HepG2 (cell line): Measurements from ENCODE around the gene MAP2K2. TPM values are rescaled to one million over a fixed set of nuclear protein-coding genes. Genes with fewer than 3 reads are reported as not detected.
A peak's percentile ranks its signal among the peaks of the same experiment; 100 is the strongest.

Experiments used
- DNMT1 ChIP-seq: sonication (generic); formaldehyde crosslinking; IDR thresholded peaks from 2 replicates; pipeline ENCODE4 v1.5.1; 2020; ENCODE audit warnings: mild to moderate bottlenecking, missing genetic modification reagents
- GZF1 ChIP-seq: sonication (generic); formaldehyde crosslinking; IDR thresholded peaks from 2 replicates; pipeline ENCODE4 v1.5.1; 2020; ENCODE audit warnings: mild to moderate bottlenecking, missing genetic modification reagents
- JARID2 ChIP-seq: sonication (generic); formaldehyde crosslinking; IDR thresholded peaks from 2 replicates; pipeline ENCODE4 v1.8.1; 2023; ENCODE audit warnings: missing genetic modification reagents, inconsistent platforms; ENCODE audit not compliant: insufficient replicate concordance
- KDM3A ChIP-seq: IDR thresholded peaks from 2 replicates; pipeline ENCODE4 v1.6.1; 2018; ENCODE audit warnings: low read depth, missing compliant biosample characterization
- NFKB2 ChIP-seq: sonication (generic); formaldehyde crosslinking; IDR thresholded peaks from 2 replicates; pipeline ENCODE4 v1.4.0; 2020; ENCODE audit warnings: missing genetic modification reagents, borderline replicate concordance
- NRL ChIP-seq: sonication (generic); formaldehyde crosslinking; IDR thresholded peaks from 2 replicates; pipeline ENCODE4 v1.5.0; 2020; ENCODE audit warnings: missing genetic modification reagents, mild to moderate bottlenecking, moderate library complexity, borderline replicate concordance
- RAD21 ChIP-seq: fragments of 450-650 bp; formaldehyde crosslinking; IDR thresholded peaks from 2 replicates; pipeline ENCODE4 v1.5.0; 2020; ENCODE audit warnings: mild to moderate bottlenecking
- RBFOX2 ChIP-seq: fragments of 200-400 bp; formaldehyde crosslinking; IDR thresholded peaks from 2 replicates; pipeline ENCODE4 v1.6.1; 2017; ENCODE audit warnings: low read depth, mild to moderate bottlenecking, low read length
- RCOR2 ChIP-seq: IDR thresholded peaks from 2 replicates; pipeline ENCODE4 v1.6.1; 2016; ENCODE audit warnings: missing biosample characterization, missing genetic modification reagents
- RFX5 ChIP-seq: IDR thresholded peaks from 2 replicates; pipeline ENCODE4 v1.6.1; 2011; ENCODE audit warnings: low read depth, low read length, improper control_type of control experiment
- TAF15 ChIP-seq: fragments of 200-400 bp; formaldehyde crosslinking; IDR thresholded peaks from one replicate; pipeline ENCODE4 v1.6.1; 2018; ENCODE audit warnings: mild to moderate bottlenecking, low read depth, low read length; ENCODE audit not compliant: poor library complexity, severe bottlenecking
- TARDBP ChIP-seq: sonication (generic); formaldehyde crosslinking; IDR thresholded peaks from 2 replicates; pipeline ENCODE4 v1.8.0; 2022; ENCODE audit warnings: mild to moderate bottlenecking, missing genetic modification reagents
- TSC22D2 ChIP-seq: sonication (generic); formaldehyde crosslinking; IDR thresholded peaks from 2 replicates; pipeline ENCODE4 v1.5.1; 2020; ENCODE audit warnings: missing genetic modification reagents, mild to moderate bottlenecking, borderline replicate concordance
- ZNF383 ChIP-seq: sonication (generic); formaldehyde crosslinking; IDR thresholded peaks from 2 replicates; pipeline ENCODE4 v1.4.0; 2020; ENCODE audit warnings: missing genetic modification reagents, mild to moderate bottlenecking, borderline replicate concordance
- ZNF563 ChIP-seq: sonication (generic); formaldehyde crosslinking; IDR thresholded peaks from 2 replicates; pipeline ENCODE4 v1.8.0; 2022; ENCODE audit warnings: mild to moderate bottlenecking, moderate library complexity, missing genetic modification reagents
- ZNF704 ChIP-seq: sonication (generic); formaldehyde crosslinking; IDR thresholded peaks from 2 replicates; pipeline ENCODE4 v1.8.1; 2023; ENCODE audit warnings: mild to moderate bottlenecking, inconsistent platforms, moderate library complexity, missing genetic modification reagents, borderline replicate concordance
- polyA plus RNA-seq, 8 experiments: library from polyadenylated mRNA; depleted of rRNA in 3 of 8; stranded (reverse) in 7 of 8; unstranded in 1 of 8; fragments of >200 nt; fragmentation: Illumina TruSeq in 4 of 8; extraction: Trizol in 4 of 8; gene quantifications; 2 replicates each; pipeline versions ENCODE4 v1.2.1 to v1.2.3, GENCODE V29; 2011 to 2016; ENCODE audit warnings: low read depth in 4 of 8, missing spikeins in 1 of 8, mixed read lengths in 1 of 8; ENCODE audit not compliant: insufficient read depth in 1 of 8
- total RNA-seq, 5 experiments: library from RNA; depleted of rRNA; stranded (reverse); fragments of >200 nt; fragmentation: Illumina TruSeq; extraction: Trizol; gene quantifications; 2 replicates each; pipeline ENCODE4 v1.2.3, GENCODE V29; 2016; ENCODE audit warnings: low read depth in 1 of 5
- TF ChIP-seq, protein P1 (sequence below): sonication (generic); formaldehyde crosslinking; IDR thresholded peaks from 2 replicates; pipeline ENCODE4 v1.4.0; 2020; ENCODE audit warnings: mild to moderate bottlenecking, missing genetic modification reagents
- TF ChIP-seq, protein P2 (sequence below): sonication (generic); formaldehyde crosslinking; IDR thresholded peaks from 2 replicates; pipeline ENCODE4 v1.5.1; 2020; ENCODE audit warnings: mild to moderate bottlenecking, missing genetic modification reagents, moderate library complexity
- TF ChIP-seq, protein P3 (sequence below): sonication (generic); formaldehyde crosslinking; IDR thresholded peaks from 2 replicates; pipeline ENCODE4 v1.5.1; 2020; ENCODE audit warnings: mild to moderate bottlenecking, missing genetic modification reagents

The MAP2K2 gene
- total and polyA plus RNA-seq, 2 of the 13 experiments (the other 11 are each of a cell fraction or from before 2014, with no cell fraction given) = 70.3 to 80.9 TPM

DNA sequence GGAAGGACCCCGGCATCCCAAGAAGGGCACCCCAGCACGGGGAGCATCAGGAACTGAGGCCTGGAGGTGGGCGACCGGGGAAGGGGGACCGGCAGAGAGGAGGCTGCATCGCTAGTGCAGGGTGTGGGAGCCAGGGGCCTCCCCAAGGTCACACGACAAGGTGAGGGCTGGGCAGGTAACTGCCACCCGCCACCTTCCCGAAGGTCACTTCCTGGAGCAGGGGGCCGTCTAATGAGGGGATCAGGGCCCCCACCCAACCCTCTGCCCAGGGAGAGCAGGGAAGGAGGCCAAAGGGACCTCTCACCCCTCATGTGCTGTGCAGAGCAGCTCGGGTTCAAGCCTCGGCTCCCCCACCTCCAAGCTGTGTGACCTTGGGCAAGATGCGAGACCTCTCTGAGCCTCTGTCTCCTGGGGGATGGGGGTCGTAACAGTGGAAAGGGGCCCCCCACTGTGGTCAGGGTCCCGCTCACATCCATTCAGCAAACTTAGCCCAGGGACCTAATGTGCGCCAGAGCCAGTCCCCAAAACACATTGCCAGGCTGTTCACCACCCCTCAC is 63.2 kb downstream of the MAP2K2 start (continued):
- TF ChIP-seq, protein P1, sequence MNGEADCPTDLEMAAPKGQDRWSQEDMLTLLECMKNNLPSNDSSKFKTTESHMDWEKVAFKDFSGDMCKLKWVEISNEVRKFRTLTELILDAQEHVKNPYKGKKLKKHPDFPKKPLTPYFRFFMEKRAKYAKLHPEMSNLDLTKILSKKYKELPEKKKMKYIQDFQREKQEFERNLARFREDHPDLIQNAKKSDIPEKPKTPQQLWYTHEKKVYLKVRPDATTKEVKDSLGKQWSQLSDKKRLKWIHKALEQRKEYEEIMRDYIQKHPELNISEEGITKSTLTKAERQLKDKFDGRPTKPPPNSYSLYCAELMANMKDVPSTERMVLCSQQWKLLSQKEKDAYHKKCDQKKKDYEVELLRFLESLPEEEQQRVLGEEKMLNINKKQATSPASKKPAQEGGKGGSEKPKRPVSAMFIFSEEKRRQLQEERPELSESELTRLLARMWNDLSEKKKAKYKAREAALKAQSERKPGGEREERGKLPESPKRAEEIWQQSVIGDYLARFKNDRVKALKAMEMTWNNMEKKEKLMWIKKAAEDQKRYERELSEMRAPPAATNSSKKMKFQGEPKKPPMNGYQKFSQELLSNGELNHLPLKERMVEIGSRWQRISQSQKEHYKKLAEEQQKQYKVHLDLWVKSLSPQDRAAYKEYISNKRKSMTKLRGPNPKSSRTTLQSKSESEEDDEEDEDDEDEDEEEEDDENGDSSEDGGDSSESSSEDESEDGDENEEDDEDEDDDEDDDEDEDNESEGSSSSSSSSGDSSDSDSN (CRISPR knock-in tag) = peak; percentile 44; the same call in 1 of the 2 replicates
- no peak for TF ChIP-seq KDM3A (CRISPR knock-in tag)
- TF ChIP-seq DNMT1 (CRISPR knock-in tag) = 0 out of 2 replicates have a peak, but pooled peaks have one; percentile 26
- TF ChIP-seq TSC22D2 = no peak
- TF ChIP-seq NRL (CRISPR knock-in tag) = peak; percentile 5; the same call in 1 of the 2 replicates
- no peak for TF ChIP-seq RFX5
- TF ChIP-seq JARID2 (CRISPR knock-in tag) = no peak
- TF ChIP-seq RBFOX2 = no peak
- TF ChIP-seq TARDBP = no peak
- no peak for TF ChIP-seq ZNF383 (CRISPR knock-in tag)
- TF ChIP-seq GZF1 (CRISPR knock-in tag) = no peak
- TF ChIP-seq, protein P2, sequence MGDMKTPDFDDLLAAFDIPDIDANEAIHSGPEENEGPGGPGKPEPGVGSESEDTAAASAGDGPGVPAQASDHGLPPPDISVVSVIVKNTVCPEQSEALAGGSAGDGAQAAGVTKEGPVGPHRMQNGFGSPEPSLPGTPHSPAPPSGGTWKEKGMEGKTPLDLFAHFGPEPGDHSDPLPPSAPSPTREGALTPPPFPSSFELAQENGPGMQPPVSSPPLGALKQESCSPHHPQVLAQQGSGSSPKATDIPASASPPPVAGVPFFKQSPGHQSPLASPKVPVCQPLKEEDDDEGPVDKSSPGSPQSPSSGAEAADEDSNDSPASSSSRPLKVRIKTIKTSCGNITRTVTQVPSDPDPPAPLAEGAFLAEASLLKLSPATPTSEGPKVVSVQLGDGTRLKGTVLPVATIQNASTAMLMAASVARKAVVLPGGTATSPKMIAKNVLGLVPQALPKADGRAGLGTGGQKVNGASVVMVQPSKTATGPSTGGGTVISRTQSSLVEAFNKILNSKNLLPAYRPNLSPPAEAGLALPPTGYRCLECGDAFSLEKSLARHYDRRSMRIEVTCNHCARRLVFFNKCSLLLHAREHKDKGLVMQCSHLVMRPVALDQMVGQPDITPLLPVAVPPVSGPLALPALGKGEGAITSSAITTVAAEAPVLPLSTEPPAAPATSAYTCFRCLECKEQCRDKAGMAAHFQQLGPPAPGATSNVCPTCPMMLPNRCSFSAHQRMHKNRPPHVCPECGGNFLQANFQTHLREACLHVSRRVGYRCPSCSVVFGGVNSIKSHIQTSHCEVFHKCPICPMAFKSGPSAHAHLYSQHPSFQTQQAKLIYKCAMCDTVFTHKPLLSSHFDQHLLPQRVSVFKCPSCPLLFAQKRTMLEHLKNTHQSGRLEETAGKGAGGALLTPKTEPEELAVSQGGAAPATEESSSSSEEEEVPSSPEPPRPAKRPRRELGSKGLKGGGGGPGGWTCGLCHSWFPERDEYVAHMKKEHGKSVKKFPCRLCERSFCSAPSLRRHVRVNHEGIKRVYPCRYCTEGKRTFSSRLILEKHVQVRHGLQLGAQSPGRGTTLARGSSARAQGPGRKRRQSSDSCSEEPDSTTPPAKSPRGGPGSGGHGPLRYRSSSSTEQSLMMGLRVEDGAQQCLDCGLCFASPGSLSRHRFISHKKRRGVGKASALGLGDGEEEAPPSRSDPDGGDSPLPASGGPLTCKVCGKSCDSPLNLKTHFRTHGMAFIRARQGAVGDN = peak; percentile 4; the same call in 1 of the 2 replicates
- TF ChIP-seq RAD21 (CRISPR knock-in tag) = no peak
- no peak for TF ChIP-seq TAF15
- no peak for TF ChIP-seq ZNF704 (CRISPR knock-in tag)
- TF ChIP-seq, protein P3, sequence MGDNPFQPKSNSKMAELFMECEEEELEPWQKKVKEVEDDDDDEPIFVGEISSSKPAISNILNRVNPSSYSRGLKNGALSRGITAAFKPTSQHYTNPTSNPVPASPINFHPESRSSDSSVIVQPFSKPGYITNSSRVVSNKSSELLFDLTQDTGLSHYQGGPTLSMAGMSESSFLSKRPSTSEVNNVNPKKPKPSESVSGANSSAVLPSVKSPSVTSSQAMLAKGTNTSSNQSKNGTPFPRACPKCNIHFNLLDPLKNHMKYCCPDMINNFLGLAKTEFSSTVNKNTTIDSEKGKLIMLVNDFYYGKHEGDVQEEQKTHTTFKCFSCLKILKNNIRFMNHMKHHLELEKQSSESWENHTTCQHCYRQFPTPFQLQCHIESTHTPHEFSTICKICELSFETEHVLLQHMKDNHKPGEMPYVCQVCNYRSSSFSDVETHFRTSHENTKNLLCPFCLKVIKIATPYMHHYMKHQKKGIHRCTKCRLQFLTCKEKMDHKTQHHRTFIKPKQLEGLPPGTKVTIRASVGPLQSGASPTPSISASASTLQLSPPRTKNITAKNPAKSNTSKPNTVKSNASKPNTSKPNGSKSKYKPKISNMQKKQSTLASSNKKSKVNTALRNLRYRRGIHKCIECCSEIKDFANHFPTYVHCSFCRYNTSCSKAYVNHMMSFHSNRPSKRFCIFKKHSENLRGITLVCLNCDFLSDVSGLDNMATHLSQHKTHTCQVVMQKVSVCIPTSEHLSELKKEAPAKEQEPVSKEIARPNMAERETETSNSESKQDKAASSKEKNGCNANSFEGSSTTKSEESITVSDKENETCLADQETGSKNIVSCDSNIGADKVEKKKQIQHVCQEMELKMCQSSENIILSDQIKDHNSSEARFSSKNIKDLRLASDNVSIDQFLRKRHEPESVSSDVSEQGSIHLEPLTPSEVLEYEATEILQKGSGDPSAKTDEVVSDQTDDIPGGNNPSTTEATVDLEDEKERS (CRISPR knock-in tag) = no peak
- 0 out of 2 replicates have a peak, but pooled peaks have one; percentile 4 for TF ChIP-seq ZNF563 (CRISPR knock-in tag)
- peak; percentile 37; the same call in 1 of the 2 replicates for TF ChIP-seq RCOR2
- TF ChIP-seq NFKB2 (CRISPR knock-in tag) = no peak
